ENCODE data around the gene GXYLT2.
"Not testable (repeated sequence)": the region's sequence is repeated elsewhere in the genome, so short reads cannot be mapped to it uniquely, and the experiment has no call there.

The GXYLT2 gene

DNA sequence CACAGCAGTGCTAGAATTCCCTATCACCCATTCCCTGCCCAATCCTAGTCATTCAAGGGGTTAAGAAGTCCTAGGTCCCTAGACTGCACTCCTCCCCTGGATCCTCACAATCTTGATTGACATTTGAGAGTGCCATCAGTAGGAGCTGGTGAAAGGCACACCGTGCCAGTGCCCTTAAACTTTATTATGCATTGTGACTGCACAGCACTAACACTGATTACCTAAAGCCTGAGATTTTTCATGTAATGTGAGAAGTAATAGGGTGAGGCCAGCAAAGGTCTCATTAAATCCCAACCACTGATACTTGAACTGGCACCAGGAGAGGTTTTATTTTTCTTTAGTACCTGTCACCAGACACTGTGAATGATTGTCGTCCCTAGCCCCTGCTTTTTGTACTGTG is 16.3 kb downstream of the GXYLT2 start:
- Mint-ChIP-seq H3K4me3 (no peak overlapping the region), H3K27ac (no peak overlapping the region), H3K27me3 (peaks cover 3% of the 10 kb centered on the region), H3K36me3 (ENCODE audit: low read depth) (no peaks in the 10 kb centered on the region), H3K9me3 (no peaks in the 10 kb centered on the region), H3K4me1 (ENCODE audit: low read depth) (no peaks in the 10 kb centered on the region)

DNA sequence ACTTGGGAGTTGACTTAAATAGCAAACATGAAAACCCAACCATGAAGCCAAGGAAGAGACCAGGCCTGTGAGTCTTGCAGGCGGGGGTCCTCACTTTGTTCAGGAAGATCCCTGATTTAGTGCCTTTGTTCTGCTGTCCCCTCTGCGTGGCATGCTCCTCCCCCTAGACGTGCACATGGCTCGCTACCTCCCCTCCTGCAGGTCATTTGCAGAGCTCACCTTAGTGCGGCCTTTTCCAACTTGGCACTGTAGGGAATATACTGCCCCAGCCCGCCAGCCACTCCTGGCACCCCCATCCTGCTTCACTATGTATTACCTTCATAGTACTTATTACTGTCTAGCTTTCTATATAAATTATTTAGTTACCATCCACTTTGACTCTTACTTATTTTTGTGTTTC is 18.3 kb downstream of the GXYLT2 start:
- Mint-ChIP-seq H3K4me1 (ENCODE audit: low read depth) (no peaks in the 10 kb centered on the region), H3K27ac (no peak overlapping the region), H3K4me3 (no peak overlapping the region), H3K9me3 (no peaks in the 10 kb centered on the region), H3K36me3 (ENCODE audit: low read depth) (no peaks in the 10 kb centered on the region), H3K27me3 (no peaks in the 10 kb centered on the region)

DNA sequence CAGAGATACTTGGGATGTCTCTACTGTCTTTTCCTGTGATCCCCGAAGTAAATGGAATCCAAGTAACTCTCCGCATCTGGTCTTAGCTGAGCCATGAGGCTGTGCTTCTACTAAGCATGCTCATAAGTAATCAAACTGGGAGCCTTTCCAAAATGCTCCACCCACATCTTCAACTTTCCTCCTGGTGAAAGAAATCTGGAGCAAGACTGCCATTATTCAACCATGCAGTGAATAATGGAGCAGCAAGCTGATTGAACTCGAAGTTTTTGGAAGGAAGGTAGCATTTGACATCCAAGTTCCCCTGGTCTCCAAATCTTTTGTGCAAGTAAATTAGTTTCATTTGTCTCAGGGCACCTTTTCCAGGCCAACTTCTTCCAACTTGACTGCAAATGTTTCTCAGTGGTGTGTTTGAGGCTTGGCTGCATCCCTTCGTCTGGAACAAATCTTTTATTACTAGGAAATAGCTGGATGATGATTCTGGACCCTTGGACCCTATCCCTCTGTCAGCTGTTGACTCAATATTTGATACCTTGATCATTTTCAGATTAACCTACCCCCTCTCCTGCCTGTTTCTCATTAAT is 19.4 kb downstream of the GXYLT2 start:
- H3K27ac Mint-ChIP-seq: no peak overlapping the region
- no peaks in the 10 kb centered on the region for H3K36me3 Mint-ChIP-seq (ENCODE audit: low read depth)
- no peaks in the 10 kb centered on the region for H3K9me3 Mint-ChIP-seq
- H3K27me3 Mint-ChIP-seq: no peaks in the 10 kb centered on the region
- no peak overlapping the region for H3K4me3 Mint-ChIP-seq
- H3K4me1 Mint-ChIP-seq (ENCODE audit: low read depth): no peaks in the 10 kb centered on the region

DNA sequence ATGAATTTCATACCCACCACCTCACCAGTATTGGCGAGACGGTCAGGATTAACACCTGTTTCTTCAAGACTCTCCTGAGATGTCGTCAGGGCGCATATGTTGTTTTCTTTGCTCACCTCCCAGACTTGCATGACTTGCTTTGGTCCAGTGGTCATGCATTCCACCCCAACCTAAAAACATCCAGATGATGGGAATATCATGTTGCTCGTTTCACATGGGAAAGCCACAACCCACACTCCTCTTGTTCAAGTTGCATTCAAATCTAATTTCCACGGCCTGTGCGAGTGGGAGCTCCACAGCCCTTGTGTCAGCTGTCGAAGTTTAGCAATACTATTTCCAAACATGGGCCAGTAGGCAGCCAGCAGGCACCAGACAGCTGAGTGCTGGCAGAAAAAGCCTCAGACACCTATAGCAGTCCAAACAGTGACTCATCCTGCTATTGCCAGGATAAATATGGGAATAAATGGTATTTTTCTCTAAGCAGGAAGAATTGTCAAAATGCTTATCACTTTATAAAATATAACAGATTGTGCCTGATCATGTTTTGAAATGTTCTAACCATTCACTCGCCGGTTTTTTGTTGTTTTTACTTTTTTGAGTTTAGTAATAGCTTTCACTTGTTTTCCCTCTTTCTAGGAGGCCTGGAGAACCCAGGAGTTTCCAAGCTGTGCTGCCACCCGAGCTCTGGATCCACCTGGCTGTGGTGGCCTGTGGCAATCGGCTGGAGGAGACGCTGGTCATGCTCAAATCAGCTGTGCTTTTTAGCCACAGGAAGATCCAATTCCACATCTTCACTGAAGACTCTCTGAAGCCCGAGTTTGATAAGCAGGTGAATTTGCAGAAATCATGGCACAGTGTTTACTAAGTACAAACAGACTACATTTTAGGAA is 20.1 kb downstream of the GXYLT2 start:
- H3K4me1 Mint-ChIP-seq (ENCODE audit: low read depth): no peaks in the 10 kb centered on the region
- H3K9me3 Mint-ChIP-seq: no peaks in the 10 kb centered on the region
- H3K27ac Mint-ChIP-seq: no peak overlapping the region
- H3K36me3 Mint-ChIP-seq (ENCODE audit: low read depth): no peaks in the 10 kb centered on the region
- H3K4me3 Mint-ChIP-seq: no peak overlapping the region
- H3K27me3 Mint-ChIP-seq: no peaks in the 10 kb centered on the region

DNA sequence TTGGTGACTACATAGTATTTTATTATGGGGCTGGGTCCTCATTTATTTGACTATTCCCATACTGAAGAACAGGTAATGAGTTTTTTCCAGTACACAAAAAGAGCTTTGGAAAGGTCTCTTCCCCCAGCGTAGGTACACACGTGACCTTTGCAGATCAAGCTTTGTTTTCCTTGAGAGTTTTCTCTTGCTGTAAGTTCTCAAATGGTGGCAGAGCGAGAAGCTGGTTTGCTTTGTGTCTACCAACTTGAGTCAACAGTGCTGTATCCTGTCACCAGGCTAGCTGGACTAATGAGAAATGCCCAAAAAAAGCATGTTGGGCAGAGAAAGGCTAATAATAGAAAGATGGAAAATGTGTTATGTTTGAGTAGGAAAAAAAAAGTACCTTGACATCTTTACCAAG is 21.7 kb downstream of the GXYLT2 start:
- Mint-ChIP-seq H3K4me1 (ENCODE audit: low read depth) (no peaks in the 10 kb centered on the region), H3K4me3 (no peak overlapping the region), H3K9me3 (no peaks in the 10 kb centered on the region), H3K27me3 (no peaks in the 10 kb centered on the region), H3K36me3 (ENCODE audit: low read depth) (no peaks in the 10 kb centered on the region), H3K27ac (no peak overlapping the region)

DNA sequence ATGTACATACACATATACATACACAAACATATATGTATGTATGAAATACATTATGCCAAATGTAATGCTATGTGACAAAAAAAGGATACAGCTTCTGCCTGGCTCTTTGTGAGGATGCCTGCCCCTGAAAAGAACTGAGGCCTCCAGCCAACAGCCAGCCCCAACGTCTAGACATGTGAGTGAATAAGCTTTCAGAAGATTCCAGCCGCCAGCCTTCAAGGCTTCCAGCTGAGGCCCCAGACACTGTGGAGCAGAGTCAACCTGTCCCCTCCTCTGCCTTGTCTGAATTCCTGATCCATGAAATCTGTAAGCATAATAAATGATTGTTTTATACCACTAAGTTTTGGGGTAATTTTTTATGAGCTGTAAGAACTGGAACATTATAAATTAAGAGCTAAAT is 24.7 kb downstream of the GXYLT2 start:
- Mint-ChIP-seq H3K27ac (no peak overlapping the region), H3K4me1 (ENCODE audit: low read depth) (no peaks in the 10 kb centered on the region), H3K27me3 (no peaks in the 10 kb centered on the region), H3K4me3 (no peak overlapping the region), H3K36me3 (ENCODE audit: low read depth) (no peaks in the 10 kb centered on the region), H3K9me3 (no peaks in the 10 kb centered on the region)

DNA sequence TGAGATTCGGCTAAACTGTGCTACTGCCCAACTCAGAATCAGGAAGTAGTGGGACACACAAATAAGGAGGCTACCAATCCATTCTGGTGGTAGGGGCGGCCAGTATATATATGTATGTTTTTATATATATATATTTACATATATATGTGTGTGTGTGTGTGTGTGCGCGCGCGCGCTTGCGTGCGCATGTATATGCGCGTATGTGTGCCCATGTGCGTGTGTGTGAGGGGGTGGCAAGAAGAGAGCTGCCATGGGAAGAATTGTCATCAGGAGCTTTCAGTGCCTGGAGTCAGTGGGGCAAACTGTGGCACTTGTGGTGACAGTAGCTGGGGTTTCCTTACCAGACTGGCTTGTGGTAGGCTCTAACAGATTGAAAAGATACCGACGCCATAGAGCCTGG is 26.5 kb downstream of the GXYLT2 start:
- Mint-ChIP-seq H3K27ac (no peak overlapping the region), H3K36me3 (ENCODE audit: low read depth) (no peaks in the 10 kb centered on the region), H3K4me3 (no peak overlapping the region), H3K4me1 (ENCODE audit: low read depth) (no peaks in the 10 kb centered on the region), H3K9me3 (no peaks in the 10 kb centered on the region), H3K27me3 (no peaks in the 10 kb centered on the region)

DNA sequence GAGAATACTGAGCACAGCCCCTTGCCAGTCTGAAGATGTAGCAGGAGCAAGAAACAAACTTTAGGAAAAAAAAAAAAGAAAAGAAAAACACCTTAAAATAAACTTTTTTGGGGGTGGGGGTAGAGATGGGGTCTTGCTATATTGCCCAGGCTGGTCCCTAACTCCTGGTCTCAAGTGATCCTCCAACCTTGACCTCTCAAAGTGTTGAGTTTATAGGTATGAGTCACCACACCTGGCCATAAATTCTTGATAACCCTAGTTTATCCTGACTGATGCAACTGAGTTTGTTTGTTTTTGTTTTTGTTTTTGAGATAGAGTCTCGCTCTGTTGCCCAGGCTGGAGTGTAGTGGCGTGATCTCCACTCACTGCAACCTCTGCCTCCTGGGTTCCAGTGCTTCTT is 28.4 kb downstream of the GXYLT2 start:
- Mint-ChIP-seq H3K9me3 (no peaks in the 10 kb centered on the region), H3K36me3 (ENCODE audit: low read depth) (no peaks in the 10 kb centered on the region), H3K27me3 (no peaks in the 10 kb centered on the region), H3K27ac (no peak overlapping the region), H3K4me1 (ENCODE audit: low read depth) (no peaks in the 10 kb centered on the region), H3K4me3 (no peak overlapping the region)

DNA sequence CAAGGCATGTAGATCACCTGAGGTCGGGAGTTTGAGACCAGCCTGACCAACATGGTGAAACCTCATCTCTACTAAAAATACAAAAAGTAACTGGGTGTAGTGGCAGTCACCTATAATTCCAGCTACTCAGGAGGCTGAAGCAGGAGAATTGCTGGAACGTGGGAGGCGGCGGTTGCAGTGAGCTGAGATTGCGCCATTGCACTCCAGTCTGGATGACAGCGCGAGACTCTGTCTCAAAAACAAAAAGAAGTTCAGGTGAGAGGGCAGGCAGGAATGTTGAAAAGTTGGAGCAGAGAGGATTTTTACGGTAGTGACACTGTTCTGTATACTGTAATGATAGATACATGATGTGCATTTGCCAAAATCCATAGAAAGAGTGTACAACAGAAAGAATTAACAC is 31.7 kb downstream of the GXYLT2 start:
- no peak overlapping the region for H3K27ac Mint-ChIP-seq
- H3K4me3 Mint-ChIP-seq: no peak overlapping the region
- H3K9me3 Mint-ChIP-seq: no peaks in the 10 kb centered on the region
- H3K27me3 Mint-ChIP-seq: peaks cover 4% of the 10 kb centered on the region
- no peaks in the 10 kb centered on the region for H3K4me1 Mint-ChIP-seq (ENCODE audit: low read depth)
- H3K36me3 Mint-ChIP-seq (ENCODE audit: low read depth): no peaks in the 10 kb centered on the region

DNA sequence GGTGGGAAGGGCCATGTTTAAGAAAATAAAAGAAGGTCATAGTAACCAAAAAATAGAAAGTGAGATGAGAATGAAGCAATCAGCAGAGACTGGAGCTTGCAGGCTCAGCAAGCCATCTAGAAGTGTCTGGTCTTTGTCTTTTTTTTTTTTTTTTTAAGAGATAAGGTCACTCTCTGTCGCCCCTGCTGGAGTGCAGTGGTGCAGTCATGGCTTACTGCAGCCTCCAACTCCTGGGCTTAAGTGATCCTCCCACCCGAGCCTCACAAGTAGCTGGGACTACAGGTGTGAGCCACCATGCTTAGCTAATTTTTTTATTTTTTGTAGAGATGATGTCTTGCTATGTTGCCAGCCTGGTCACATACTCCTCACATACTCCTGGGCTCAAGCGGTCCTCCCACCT is 36.2 kb downstream of the GXYLT2 start:
- no peaks in the 10 kb centered on the region for H3K36me3 Mint-ChIP-seq (ENCODE audit: low read depth)
- no peak overlapping the region for H3K4me3 Mint-ChIP-seq
- peaks cover 6% of the 10 kb centered on the region for H3K27me3 Mint-ChIP-seq
- no peaks in the 10 kb centered on the region for H3K9me3 Mint-ChIP-seq
- no peaks in the 10 kb centered on the region for H3K4me1 Mint-ChIP-seq (ENCODE audit: low read depth)
- no peak overlapping the region for H3K27ac Mint-ChIP-seq

DNA sequence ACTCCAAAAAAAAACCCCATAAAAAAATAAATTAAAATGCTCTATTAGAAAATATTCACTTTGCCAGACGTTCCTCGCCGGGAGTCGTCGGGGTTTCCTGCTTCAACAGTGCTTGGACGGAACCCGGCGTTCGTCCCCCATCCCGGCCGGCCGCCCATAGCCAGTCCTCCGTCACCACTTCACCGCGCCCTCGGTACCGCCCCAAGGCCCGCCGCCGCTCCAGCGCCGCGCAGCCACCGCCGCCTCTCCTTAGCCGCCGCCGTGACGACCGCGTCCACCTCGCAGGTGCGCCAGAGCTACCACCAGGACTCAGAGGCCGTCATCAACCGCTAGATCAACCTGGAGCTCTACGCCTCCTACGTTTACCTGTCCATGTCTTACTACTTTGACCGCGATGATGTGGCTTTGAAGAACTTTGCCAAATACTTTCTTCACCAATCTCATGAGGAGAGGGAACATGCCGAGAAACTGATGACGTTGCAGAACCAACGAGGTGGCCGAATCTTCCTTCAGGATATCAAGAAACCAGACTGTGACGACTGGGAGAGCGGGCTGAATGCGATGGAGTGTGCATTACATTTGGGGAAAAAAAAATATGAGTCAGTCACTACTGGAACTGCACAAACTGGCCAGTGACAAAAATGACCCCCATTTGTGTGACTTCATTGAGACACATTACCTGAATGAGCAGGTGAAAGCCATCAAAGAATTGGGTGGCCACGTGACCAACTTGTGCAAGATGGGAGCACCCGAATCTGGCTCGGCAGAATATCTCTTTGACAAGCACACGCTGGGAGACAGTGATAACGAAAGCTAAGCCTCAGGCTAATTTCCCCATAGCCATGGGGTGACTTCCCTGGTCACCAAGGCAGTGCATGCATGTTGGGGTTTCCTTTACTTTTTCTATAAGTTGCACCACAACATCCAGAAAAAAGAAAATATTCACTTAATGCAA is 41.2 kb downstream of the GXYLT2 start:
- H3K4me3 Mint-ChIP-seq; H3K27me3 Mint-ChIP-seq; H3K27ac Mint-ChIP-seq; H3K36me3 Mint-ChIP-seq (ENCODE audit: low read depth); H3K9me3 Mint-ChIP-seq; H3K4me1 Mint-ChIP-seq (ENCODE audit: low read depth): not testable (repeated sequence)

DNA sequence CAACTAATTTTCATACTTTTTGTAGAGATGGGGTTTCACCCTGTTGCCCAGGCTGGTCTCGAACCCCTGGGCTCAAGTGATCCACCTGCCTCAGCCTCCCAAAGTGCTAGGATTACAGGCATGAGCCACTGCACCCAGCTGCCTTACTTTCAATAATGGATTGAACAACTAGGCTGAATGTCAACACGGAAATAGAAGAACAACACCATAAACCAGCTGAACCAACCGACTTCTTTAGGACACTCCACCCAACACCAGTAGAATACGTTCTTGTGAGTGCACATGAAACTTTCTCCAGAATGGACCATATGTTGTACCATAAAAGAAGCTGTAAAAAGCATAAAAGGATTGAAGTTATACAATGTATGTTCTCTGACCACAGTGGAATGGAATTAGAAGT is 42.9 kb downstream of the GXYLT2 start:
- H3K9me3 Mint-ChIP-seq: no peaks in the 10 kb centered on the region
- H3K4me1 Mint-ChIP-seq (ENCODE audit: low read depth): no peaks in the 10 kb centered on the region
- no peak overlapping the region for H3K27ac Mint-ChIP-seq
- H3K27me3 Mint-ChIP-seq: peaks cover 9% of the 10 kb centered on the region
- H3K36me3 Mint-ChIP-seq (ENCODE audit: low read depth): no peaks in the 10 kb centered on the region
- no peak overlapping the region for H3K4me3 Mint-ChIP-seq

DNA sequence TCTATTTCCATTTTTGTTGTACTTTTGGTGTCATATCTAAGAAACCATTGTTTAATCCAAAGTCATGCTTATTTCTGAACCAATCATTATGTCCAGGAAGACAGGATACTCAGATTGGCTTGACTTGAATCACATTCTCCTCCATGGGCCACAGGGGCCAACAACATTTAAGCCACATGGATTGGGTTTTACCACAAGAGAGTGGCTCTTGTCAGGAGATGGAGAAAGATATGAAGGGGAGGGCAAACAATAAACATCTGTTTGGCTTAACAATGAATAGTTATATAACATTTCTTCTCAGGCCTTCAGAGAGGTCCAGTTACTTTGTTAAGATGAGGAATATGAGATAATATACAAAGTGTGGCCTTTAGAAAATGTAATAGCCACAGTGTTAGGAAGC is 44.6 kb downstream of the GXYLT2 start:
- no peaks in the 10 kb centered on the region for H3K4me1 Mint-ChIP-seq (ENCODE audit: low read depth)
- H3K36me3 Mint-ChIP-seq (ENCODE audit: low read depth): no peaks in the 10 kb centered on the region
- H3K4me3 Mint-ChIP-seq: no peak overlapping the region
- no peak overlapping the region for H3K27ac Mint-ChIP-seq
- H3K27me3 Mint-ChIP-seq: peaks cover 9% of the 10 kb centered on the region
- no peaks in the 10 kb centered on the region for H3K9me3 Mint-ChIP-seq

DNA sequence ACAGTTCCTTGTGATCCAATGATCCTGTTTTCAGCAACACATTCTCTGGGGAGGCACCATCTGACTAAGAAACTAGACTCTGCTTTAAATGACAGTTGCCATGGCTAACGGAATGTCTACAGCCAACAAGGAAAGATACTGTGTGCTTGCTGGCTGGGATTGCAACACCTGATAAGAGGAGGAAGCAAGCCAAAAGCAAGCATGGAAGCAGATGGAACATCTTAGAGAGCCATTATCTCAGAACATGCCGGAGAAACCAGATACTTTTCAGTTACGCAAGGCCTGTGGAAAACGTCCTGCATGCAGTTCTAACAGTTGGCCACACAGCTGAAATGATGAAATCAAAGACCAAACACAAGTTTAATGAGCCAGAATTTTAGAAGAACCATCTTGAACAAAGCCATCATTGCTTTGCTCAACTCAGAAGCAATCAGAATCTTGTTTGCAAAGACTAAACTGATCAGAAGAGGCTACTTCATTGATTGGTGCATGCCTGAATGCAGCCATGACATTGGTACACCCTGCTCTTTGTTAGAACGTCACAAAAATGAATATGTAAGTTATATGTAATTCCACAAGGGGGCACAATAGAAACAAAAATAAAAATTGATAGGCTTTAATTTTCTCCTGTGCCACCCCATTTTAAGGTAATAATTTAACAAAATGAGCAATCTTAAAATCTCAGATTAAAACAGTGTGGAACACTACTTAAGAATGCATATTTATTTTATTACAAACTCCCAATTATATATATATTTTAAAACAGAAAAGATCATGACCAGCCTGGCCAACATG is 50.8 kb downstream of the GXYLT2 start:
- no peaks in the 10 kb centered on the region for H3K4me1 Mint-ChIP-seq (ENCODE audit: low read depth)
- no peaks in the 10 kb centered on the region for H3K36me3 Mint-ChIP-seq (ENCODE audit: low read depth)
- no peaks in the 10 kb centered on the region for H3K9me3 Mint-ChIP-seq
- H3K27me3 Mint-ChIP-seq: peaks cover 7% of the 10 kb centered on the region
- no peak overlapping the region for H3K27ac Mint-ChIP-seq
- H3K4me3 Mint-ChIP-seq: no peak overlapping the region
